ENCODE results near the gene CD83.
"Not testable (repeated sequence)": the region's sequence is repeated elsewhere in the genome, so short reads cannot be mapped to it uniquely, and the experiment has no call there.

Gene CD83, protein sequence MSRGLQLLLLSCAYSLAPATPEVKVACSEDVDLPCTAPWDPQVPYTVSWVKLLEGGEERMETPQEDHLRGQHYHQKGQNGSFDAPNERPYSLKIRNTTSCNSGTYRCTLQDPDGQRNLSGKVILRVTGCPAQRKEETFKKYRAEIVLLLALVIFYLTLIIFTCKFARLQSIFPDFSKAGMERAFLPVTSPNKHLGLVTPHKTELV

DNA sequence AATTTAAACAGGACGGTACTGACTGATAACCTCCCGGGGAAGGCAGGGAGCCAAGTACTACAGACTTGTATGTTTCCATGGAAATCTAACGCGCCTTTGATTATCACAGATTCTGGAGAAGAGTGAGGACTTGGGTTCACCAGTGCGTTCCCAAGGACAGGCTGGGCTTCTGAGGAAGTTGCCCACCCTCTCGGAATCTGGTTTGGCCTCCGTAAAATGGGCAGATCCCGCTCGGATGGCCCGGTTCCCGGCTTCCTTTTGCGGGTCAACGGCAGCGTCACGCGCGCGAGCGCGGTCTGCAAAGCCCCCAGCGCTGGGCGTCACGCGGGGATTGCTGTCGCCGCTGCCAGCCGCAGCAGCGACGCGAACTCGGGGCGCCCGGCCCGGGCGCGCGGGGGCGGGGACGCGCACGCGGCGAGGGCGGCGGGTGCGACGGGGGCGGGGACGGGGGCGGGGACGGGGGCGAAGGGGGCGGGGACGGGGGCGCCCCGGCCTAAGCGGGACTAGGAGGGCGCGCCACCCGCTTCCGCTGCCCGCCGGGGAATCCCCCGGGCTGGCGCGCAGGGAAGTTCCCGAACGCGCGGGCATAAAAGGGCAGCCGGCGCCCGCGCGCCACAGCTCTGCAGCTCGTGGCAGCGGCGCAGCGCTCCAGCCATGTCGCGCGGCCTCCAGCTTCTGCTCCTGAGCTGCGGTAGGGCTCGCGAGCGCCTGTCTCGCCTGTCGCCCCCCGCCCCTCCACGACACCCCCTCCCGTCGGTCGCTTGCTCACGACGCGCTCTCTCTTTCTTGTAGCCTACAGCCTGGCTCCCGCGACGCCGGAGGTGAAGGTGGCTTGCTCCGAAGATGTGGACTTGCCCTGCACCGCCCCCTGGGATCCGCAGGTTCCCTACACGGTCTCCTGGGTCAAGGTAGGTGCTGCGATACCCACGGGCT, at the start of gene CD83:
Gene CD83, plus strand, starts transcription at position 615 of the 933 bp plus-strand sequence. Its CDS starts 40 bp downstream, at position 655.
- DNase-seq (ENCODE audit: low spot score) = peak; percentile 13

DNA sequence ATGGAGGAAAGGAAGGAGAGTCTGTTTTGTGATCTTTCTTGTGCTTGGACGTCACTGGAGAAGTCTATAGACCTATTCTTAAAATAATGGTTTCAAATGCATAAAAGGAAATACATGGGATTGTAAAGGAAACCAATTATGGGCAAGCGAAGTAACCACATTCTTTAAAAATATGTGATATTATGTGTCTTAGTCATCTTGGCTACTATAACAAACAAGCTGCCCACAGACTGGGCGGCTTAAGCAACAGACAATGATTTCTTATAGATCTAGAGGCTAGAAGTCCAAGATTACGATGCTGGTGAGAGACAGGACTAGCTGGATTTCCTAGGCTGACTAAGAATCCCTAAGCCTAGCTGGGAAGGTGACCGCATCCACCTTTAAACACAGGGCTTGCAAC, 49.4 kb upstream of the CD83 start:
- no peak for DNase-seq (ENCODE audit: low spot score)

DNA sequence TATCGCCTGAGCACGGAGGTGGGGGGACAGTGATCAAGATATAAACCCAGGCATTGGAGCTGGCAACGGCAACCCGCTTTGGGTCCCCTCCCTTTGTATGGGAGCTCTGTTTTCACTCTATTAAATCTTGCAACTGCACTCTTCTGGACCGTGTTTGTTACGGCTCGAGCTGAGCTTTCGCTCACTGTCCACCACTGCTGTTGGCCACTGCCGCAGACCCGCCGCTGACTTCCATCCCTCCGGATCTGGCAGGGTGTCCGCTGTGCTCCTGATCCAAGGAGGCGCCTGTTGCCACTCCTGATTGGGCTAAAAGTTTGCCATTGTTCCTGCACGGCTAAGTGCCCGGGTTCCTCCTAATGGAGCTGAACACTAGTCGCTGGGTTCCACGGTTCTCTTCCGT, 48.9 kb upstream of the CD83 start:
- no peak for DNase-seq (ENCODE audit: low spot score)

- no peak for DNase-seq (ENCODE audit: low spot score)
These were observed 47.1 kb upstream of the CD83 start for GRCh38 chr6:14070457-14070856.

DNA sequence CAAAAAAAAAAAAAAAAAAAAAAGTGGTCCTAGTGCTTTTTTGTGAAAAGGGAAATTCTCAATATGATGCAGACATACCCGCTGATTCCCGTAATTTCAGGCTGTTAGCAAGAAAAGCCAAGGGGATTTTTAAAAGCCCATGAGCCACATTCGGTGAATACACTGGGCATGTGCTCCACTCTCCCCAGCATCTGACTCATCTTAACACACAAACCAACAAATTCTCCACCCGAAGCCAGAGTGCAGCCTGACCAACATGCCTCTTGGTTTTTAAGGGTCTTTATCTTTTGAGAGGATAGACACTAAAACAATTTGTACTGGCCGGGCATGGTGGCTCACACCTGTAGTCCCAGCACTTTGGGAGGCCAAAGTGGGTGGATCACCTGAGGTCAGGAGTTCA, 45.5 kb upstream of the CD83 start:
- no peak for DNase-seq (ENCODE audit: low spot score)

- DNase-seq (ENCODE audit: low spot score) = not testable (repeated sequence)
These were observed 43.8 kb upstream of the CD83 start for GRCh38 chr6:14073561-14074354.

GRCh38 chr6:14074476-14075094, 43.0 kb upstream of the CD83 start:
- DNase-seq (ENCODE audit: low spot score) = no peak

DNA sequence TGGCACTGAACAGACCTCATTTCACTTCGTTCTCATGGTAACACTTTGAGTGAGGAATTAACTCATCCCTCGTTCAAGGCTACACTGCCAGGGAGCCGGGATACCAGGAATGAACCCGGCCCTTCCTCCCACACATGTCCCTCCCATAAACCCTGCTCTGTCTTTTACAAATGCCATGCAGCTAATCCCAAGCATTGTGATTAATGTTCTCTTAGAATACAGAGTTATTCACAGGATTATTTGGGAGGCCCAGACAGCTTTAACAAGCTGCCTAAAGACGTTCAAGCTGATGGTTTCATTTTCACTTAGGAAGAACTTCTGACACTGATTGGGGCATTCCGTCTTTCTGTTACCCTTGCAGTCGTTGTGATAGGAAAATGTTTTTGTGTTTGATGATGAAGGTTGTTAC, 42.5 kb upstream of the CD83 start:
- DNase-seq (ENCODE audit: low spot score) = no peak

DNA sequence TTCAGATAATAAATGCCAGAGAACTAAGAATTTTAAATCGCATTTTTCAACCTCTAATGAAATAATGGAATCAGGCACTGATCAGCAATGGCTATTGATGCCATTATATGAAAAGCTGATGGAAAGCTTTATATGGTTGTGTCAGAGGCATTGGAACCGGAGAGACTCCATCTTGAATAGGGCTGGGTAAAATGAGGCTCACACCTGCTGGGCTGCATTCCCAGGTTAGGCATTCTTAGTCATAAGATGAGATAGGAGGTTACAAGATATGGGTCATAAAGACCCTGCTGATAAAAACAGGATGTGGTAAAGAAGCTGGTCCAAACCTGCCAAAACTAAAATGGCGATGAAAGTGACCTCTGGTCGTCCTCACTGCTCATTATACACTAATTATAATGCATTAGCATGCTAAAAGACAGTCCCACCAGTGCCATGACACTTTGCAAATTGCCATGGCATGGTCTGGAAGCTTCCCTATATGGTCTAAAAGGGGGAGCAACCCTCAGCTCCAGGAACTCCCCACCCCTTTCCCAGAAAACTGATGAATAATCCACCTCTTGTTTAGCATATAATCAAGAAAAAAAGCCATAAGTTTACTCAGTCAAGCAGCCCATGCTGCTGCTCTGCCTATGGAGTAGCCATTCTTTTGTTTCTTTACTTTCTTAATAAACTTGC, 40.2 kb upstream of the CD83 start:
- DNase-seq (ENCODE audit: low spot score) = no peak

DNA sequence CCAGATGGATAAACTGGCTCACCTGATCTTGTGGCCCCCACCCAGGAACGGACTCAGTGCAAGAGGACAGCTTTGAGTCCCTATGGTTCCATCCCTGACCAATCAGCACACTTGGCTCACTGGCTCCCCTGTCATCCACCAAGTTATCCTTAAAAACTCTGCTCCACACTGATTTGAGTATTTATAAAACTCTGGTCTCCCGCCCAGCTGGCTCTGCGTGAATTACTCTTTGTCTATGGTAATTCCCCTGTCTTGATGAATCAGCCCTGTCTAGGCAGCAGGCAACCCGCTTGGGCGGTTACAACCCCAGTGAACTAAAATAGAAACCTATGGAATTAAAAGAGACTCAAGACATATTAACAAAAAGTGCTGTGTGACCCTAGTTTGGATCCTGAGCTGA, 38.1 kb upstream of the CD83 start:
- DNase-seq (ENCODE audit: low spot score) = no peak

GRCh38 chr6:14079971-14080370, 37.6 kb upstream of the CD83 start:
- no peak for DNase-seq (ENCODE audit: low spot score)

GRCh38 chr6:14081126-14081525, 36.4 kb upstream of the CD83 start:
- DNase-seq (ENCODE audit: low spot score) = no peak

DNA sequence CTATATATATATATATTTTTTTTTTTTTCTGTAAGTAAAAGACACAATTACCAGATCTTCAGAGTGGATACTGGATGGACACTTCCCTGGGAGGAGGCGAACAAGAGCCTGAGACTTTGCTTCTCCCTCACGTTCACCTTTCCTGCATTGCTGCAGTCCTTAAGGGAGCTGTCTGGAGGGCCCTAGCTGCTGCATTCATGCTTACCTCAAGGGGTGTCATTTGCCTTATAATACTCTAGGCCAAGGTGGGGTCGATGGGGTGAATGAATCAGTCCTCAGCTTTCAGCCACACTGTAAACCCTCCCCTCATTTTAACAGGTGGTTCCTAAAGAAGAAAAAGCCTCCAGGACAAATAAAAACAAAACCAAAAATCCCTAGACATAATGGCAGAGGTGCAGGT, 34.8 kb upstream of the CD83 start:
- no peak for DNase-seq (ENCODE audit: low spot score)

DNA sequence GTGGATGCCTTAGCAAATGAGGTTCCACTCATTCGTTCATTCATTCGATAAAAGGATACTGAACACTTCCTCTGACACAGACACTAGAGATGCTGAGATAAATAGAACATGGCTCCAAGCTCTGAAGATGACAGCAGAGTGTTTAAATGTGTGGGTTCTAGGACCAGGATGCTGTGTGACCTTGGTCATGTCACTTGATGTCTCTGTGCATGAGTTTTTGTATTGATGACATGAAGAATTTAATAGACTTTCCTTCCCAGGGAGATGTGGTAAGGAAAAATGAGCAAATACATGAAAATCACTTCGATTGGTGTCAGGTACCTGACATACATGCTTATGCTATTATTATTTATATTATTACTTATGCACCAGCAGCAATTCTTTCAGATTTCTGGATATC, 34.3 kb upstream of the CD83 start:
- DNase-seq (ENCODE audit: low spot score) = no peak

GRCh38 chr6:14083751-14084150, 33.8 kb upstream of the CD83 start:
- no peak for DNase-seq (ENCODE audit: low spot score)

GRCh38 chr6:14084388-14084787, 33.2 kb upstream of the CD83 start:
- DNase-seq (ENCODE audit: low spot score) = no peak

DNA sequence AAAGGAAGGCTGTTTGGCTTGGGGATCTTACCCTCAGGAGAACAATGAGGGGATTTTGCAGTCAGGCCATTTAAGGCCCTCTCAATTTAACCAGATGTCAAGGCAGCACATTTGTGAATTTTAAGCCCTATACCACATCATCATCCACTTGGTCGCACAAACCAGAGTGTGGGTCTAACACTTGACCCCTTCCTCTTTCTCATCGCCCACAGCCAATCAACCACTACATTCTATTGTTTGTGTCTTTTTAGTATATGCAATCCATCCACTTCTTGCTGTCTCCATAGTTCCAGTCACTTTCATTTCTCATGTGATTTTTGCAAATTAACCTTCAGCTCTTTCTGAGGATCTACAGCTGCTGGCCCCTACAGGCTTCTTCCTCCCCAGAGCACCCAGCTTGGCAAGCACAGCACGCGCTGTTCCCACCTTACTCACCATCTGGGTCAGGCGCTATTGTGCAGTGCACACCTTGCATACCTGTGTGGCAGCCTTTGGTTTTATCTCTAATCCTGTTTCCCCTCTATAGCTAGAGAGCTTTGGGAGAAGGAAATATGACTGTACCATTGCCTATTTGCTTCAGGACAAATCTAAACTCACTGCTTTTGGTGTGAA, 32.3 kb upstream of the CD83 start:
- no peak for DNase-seq (ENCODE audit: low spot score)

- no peak for DNase-seq (ENCODE audit: low spot score)
These were observed 30.9 kb upstream of the CD83 start for GRCh38 chr6:14086701-14087100.

GRCh38 chr6:14088600-14089192, 28.9 kb upstream of the CD83 start:
- no peak for DNase-seq (ENCODE audit: low spot score)

GRCh38 chr6:14089224-14089623, 28.3 kb upstream of the CD83 start:
- no peak for DNase-seq (ENCODE audit: low spot score)
